ENCODE results near the gene SDHAF4.
"Not testable (repeated sequence)": the region's sequence is repeated elsewhere in the genome, so short reads cannot be mapped to it uniquely, and the experiment has no call there.

SDHAF4 gene

DNA sequence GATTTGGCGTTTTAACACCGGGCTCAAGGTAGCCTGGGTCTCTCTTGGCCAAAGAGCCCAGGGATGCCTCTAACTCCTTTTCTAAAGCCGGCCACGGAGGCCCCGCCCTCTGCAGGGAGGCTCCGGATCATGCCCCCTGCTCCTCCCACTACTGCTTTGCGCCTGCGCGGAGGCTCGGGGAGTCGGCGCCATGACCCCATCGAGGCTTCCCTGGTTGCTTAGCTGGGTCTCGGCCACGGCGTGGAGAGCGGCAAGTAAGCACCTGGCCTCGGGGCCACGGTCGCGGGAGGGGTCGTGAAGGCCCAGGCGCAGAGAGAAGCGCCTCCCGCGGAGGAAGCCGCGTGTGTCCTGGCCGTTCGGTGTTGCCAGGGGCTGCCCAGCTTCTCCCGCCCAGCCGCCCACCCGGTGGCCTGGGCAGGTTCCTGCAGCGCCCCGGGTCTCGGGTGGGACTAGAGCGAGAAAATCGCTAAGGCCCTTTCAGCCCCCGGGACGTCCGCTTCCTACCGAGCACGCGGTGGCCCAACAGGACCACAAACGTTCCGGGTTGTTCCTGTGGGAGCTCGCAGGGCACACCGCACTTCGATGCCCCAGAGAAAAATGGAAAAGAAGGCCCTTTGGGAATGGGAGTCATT lies at the start of gene SDHAF4:
SDHAF4 (plus strand) TSS at position 180 of the 632 bp plus-strand sequence; CDS start at position 191, 11 bp downstream.
- DNase-seq: peak; percentile 87 to 92 (median 90)

DNA sequence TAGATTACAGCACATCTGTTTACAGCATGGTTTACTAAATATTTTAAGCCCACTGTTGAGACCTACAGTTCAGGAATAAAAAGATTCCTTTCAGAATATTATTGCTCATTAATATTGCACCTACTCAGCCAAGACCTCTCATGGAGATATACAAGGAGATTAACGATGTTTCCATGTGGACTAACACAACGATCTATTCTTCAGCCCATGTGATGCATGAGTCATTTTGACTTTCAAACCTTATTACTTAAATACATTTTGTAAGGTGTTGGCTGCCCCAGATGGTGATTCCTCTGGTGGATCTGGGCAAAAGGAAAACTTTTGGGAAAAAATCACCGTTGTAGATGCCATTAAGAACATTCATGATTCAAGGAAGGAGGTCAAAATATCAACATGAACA lies 48.0 kb upstream of the SDHAF4 start:
- DNase-seq: no peak

DNA sequence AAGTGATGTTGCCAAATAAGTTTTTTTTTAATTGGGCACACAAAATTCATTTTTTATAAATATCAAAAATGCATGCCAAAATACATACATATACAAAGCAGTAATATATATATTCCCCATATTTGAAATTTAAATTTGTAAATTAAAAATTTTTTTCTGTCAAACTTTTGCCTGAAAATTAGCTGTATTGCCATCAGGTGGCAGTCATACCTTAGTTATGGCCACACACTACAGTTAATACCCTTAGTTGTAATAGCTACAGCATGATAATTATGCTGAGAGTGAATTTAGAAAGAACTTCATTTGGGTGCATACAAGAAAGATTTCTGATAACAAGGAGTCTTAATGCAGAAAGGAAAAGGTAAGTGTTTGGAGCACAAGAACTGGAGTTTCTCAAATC lies 46.2 kb upstream of the SDHAF4 start:
- DNase-seq: no peak

DNA sequence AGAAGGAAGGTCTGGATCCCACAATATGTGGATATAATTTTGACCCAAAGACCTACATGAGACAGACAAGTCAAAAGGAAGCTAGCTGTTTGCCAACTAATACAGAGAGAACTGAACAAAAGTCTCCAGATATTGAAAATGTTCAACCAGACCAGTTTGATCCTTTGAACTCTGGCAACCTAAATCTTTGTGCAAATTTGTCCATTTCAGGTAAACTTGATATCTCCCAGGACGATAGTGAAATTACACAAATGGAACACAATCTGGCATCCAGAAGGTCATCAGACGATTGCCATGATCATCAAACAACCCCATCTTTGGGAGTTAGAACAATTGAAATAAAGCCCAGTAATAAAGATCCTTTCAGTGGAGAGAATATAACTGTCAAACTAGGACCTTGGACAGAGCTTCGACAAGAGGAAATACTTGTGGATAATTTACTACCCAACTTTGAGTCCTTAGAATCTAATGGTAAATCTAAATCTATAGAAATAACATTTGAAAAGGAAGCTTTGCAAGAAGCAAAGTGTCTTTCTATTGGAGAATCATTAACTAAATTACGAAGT lies 41.9 kb upstream of the SDHAF4 start:
- DNase-seq: no peak

DNA sequence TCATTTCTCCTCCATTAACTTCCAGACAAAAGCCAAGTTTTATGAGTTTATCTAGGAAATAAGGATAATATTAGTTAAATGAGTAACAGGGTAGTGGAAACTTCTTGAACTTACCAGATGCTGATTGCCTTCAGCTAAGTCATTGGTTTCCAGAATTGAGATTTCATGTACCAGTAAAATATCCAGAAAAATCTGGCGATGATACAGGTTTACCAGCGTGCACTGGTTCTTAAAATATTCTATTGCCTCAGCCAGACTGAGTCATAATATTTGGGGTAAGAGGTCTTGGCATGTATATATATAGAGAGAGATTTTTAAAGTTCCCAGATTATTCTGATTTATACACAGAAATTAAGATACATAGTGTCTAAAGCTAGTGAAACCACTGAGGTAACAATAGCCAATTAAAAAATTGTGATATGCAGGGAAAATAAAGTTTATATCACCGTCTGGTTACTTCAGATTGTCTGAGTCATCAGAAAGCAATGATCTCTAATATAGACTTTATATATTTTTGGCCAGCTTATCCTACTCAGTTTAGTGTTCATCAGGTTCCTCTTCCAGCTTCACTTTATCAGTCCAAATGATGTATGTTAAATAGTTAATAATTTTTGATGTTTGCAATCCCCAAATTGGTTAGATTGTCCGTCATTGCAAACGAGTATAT lies 39.5 kb upstream of the SDHAF4 start:
- DNase-seq: no peak

DNA sequence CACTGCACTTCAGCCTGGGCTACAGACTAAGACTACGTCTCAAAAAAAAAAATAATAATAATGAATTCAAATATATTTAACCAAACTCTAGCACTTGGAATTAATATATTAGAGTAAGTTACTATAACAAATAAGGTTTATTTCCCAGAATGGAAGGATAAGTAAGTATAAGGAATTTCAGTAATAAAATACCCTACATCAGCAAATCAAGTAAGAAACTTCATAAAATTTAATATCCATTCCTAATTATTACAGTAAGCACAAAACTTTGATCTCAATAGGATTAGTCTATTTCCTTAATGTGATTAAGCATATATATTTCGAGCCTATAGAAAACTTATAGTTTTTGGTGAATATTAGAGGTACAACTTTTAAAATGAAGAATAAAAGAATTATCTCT lies 36.7 kb upstream of the SDHAF4 start:
- DNase-seq: no peak

DNA sequence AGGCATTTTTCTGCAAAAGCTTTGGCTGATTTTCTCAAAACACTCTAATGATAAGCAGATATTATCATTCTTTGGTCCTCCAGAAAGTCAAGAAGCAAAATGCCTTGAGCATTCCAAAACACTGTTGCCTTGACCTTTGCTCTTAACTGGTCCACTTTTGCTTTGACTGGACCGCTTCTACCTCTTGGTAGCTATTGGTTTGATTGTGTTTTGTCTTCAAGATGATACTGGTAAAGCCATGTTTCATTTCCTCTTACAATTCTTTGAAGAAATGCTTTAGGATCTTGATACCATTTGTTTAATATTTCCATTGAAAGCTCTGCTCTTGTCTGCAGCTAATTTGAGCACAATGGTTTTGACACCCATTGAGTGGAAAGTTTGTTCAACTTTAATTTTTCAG lies 35.6 kb upstream of the SDHAF4 start:
- no peak for DNase-seq

DNA sequence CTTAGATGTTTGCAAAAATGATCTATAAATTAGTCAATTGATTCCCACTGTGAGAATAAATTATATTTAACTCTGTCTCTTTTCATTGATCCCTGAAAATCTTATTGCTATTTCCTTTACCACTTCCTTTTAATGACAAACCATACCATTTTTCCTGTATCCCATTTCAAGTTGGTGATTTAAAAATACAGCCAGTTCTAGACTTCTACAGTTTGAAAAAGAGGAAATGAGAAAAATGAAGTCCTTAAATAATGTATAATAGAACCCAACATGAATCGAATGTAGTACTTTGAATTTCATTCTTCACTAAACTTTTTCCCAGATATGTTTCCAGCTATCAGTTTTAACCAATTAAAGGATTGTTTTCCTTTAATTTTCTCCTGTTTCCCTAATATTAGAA lies 29.5 kb upstream of the SDHAF4 start:
- DNase-seq: no peak

DNA sequence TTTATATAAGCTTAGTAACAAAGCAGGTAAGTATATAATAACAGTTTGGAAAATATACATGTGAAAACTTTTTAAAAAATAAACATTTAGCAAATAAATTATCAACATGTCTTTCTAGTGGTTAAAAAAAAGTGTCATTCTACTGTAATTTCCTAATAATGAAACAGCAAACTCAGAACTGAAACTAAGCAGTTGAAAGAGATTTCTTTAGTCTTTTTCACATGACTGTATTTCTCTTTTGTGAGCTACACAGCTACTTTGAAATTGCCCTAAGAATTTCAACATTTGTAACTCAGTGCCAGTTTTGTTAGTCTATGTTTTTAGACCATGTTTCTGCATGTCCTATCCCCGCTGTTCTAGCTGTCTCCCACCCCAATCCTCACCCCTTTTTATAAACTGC lies 28.4 kb upstream of the SDHAF4 start:
- DNase-seq: no peak

DNA sequence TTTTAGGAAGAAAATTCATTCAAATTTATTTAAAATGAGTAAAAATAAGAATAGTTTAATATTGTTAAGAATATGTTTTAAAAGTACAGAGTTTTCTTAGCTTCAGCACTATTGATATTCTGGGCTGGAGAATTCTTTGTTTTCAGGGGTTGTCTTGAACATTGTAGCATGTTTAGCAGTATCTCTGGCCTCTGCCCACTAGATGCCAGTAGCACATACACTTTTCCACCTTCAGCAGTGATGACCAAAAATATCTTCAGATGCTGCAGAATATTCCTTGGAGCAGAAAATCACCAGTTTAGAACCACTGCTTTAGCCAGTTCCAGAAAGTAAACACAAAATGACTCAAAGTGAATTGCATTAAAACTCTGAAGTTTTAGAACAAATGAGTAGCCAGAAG lies 19.4 kb upstream of the SDHAF4 start:
- DNase-seq: no peak

DNA sequence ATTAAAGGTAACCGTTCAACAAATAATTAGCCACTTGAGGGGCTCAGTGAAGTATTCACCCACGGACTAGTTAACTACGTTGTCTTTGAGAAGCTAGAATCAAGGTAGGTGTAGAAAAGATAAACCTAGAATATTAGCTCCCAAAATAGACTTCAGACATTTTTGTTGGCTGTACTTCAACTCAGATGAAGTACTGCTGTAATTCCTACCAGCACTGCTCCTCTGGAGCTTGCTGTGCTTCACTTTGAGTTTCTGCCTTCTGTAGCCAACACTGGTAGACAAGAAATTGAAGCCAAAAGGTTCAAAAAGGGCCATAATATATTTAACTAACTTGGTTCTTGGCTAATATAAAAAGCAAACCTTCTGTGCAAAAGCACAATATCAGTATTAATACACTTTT lies 18.8 kb upstream of the SDHAF4 start:
- no peak for DNase-seq

DNA sequence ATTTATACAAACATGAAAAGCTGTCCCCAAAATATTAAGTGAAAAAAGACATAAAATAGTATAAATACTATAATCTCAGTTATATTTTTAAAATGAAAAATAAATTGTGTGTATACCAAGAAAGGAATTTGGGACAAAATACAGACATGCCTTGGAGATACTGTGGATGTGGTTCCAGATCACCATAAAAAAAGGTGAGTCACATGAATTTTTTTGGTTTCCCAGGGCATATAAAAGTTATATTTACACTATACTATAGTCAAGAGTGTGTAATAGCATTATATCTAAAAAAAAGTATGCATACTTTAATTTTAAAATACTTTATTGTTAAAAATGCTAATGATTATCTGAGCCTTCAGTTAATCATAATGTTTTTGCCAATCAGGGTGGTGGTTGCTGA lies 17.4 kb upstream of the SDHAF4 start:
- no peak for DNase-seq

DNA sequence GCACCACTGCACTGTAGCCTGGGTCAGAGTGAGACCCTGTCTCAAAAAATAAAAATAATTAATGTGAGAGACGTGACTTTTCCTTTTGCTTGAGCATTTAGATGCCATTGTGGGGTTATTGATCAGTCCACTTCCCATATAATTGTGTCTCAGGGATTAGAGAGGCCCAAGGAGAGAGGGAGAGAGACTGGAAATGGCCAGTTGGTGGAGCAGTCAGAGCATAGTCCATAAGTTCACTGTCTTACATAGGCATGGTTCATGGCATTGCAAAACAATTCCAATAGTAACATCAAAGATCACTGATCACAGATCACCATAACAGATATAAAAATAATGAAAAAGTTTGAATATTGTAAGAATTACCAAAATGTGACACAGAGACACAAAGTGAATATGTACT lies 15.2 kb upstream of the SDHAF4 start:
- no peak for DNase-seq

DNA sequence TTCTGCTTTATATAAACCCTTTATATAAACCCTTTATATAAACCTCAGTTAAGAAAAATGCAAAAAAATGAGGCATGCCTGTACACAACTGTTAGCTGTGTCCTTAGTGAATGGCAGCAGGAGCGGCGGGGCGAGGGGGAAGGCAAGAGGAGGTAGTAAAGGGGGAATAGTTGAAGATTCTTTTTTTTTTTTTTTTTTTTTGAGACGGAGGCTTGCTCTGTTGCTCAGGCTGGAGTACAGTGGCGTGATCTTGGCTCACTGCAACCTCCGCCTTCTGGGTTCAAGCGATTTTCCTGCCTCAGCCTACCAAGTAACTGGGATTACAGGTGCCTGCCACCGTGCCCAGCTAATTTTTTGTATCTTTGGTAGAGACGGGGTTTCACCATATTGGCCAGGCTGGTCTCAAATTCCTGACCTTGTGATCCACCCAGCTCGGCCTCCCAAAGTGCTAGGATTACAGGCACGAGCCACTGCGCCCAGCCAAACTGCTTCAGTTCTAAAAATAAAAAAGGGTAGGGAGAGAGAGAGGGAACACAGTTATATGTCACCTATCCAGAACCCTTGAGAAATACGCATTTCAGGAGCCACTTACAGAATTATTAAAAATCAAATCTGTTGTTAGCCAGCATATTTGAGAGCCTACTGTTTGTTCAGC lies 14.3 kb upstream of the SDHAF4 start:
- DNase-seq: not testable (repeated sequence)

DNA sequence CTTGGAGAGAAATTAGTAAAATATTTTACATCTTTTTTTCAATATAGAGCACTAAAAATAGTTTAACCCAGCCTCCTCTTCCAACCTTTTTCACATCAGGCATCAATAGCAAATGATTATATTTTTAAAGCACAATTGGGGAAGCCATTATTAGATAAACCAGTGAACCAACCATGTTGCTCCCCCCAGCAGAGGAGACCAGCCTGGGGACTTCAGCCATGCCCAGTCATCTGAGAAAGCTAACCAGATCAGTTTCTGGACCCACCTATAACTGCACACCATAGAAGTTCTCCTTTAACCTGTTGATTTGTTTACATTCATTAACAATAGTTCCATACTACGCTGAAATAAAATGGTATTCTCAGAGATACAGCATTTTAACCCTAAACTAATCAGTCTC lies 13.8 kb upstream of the SDHAF4 start:
- no peak for DNase-seq

DNA sequence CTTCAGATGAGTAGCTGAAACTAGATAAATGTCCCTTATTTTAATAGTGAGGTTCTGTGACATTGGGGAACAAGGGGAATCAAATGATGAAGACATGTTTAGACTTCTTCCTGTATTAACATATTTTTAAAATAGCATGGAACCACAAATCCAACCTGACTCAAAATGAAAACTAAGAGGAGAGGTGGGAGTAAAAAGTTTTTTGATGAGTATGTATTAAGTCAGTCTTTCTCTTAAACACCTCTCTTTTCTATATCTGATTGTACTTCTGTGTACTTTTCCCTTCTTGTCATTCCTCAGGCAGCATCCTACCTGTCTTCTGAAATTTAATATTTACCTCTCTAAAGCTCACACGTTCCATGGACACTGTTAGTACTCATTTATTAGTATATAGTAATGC lies 8.7 kb upstream of the SDHAF4 start:
- DNase-seq: no peak

DNA sequence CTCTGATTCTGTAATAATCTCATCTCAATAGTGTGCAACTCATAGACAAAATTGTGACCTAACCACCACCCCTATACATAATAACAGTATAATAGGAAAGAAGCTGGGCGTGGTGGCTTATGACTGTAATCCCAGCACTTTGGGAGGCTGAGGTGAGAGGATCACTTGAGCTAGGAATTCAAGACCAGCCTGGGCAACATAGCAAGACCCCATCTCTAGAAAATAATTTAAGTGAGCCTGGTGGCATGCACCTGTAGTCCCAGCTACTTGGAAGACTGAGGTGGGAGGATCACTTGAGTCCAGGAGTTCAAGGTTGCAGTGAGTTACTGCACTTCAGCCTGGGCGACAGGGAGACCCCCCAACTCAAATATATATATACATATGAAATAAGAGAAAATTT lies 4.3 kb upstream of the SDHAF4 start:
- not testable (repeated sequence) for DNase-seq

DNA sequence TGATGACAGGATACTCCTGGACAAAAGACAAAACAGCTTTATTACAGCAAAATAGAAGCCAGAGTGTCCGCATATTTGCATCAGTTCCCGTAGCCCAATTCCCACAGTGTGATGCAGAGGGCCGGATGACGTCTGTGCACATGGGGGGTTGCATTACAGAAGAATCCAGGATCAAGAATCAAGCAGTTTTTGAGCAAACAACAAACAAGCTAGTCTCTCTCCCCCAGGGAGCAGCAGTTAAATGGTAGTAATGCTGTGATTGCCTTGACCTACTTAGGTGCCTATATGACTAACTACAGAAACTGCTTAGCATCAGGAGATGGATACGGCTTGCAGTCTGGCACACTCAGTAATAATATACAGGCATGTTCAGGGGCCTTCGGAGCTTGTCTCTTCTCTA lies 3.2 kb upstream of the SDHAF4 start:
- no peak for DNase-seq

DNA sequence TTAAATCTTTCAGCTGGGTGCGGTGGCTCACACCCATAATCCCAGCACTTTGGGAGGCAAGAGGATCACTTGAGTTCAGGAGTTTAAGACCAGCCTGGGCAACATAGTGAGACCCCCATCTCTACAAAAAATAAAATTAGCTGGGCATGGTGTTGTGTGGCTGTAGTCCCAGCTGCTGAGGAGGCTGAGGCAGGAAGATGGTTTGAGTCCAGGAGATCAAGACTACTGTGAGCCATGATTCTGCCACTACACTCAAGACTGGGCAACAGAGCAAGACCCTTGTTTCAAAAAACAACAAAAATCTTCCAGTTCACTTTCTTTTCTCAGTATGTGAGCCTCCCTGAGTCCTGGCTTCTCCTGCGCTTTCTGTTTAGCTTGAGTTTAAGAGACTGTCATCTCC lies 7.9 kb downstream of the SDHAF4 start:
- DNase-seq: no peak

DNA sequence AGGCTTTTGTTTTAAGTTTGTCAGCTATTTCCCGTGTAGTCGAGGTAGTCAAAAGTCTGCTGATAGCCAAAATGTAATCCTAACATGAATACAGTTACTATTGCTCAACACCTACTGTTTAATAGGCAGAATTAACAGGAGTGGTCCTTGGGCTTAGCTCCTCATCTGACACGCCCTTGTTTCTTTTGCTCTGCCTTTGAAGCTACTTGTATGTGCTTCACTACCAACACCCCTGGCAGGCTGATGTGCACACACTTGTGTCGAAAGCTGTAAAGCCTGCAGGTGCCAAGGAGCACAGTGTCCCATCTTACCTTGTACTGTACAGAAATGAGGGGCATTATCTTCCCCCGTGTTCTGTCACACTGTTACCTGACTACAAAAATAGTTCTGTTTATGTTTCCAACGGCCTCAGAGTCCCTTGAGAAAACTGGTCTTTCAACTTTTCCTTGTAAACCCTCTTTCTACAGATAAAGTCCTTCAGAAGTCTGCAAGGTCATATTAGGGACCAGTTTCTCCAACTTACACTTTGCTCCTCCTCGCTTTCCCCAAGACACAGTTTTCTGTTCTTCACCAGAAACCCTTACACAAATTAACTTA lies 9.3 kb downstream of the SDHAF4 start:
- no peak for DNase-seq

DNA sequence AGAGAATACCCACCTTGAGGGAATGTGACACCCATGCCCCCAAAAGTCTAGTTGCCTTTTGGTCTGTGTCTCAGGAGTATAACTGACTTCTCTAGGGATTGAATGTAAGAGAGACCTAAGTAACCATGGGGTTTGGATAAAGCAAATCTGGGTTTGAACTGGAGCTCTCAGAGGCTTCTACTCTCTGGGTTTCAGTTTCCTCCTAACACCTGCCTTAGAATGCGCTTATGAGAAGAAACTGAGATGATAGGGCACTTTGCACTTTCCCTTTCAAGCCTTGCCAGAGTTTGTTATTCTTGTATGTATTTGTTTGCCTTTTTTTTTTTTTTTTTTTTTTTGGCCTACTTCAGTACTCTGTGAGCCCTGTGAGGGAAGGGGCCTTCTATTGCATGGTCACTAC lies 19.4 kb downstream of the SDHAF4 start:
- no peak for DNase-seq

DNA sequence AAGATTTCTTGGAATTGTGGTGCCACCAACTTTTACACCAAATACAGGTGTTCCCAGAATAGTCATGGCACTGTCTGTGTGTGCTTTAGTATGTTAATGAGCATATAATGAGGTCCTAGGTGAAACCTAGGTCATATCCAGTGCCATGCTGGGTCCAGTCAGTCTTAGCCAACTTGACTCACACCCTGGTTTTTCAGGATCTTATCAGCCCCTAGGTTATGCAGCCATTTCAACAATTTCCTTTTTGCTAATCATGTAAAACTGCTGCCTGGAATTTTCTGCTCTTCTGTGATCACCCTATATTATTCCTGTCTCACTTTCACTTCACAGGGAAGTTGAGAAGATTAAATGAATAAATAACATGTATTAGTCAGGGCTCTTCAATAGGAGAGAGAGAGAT lies 23.7 kb downstream of the SDHAF4 start:
- DNase-seq: no peak

DNA sequence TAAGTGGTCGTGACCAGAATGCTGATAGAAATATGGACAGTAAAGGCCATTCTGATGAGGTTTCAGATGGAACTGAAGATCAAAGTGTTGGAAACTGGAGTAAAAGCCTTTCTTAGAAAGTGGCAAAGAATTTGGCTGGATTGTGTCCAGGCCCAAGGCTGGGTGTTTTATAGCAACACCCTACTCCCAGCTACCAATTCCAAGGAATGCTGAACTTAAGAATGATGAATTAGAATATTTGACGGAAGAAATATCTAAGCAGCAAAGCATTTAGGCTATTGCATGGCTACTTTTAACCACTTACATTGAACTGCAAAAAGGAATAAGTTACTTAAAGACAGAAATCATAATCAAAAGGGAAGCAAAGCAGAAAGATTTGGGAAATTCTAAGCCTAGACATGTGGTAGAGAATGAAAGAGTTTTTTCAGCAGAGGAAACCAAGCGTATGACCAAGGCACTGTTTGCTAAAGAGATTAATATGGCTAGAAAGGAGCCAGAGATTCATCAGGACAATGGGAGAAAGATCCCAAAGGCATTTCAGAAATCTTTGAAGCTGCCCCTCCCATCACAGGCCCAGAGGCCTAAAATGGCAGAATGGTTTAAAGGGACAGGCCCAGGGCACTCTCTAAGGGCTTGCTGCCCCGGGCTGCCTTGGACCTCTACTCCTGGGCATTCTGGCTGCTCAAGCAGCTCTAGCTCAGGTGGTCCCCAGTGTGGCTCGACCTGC lies 25.8 kb downstream of the SDHAF4 start:
- no peak for DNase-seq
